ENCODE measurements around the gene NLGN1.
"Not testable (repeated sequence)": the region's sequence is repeated elsewhere in the genome, so short reads cannot be mapped to it uniquely, and the experiment has no call there.

NLGN1 gene

GRCh38 chr3:173371848-173372487 is 25.6 kb upstream of the NLGN1 start:
- no peaks in the 10 kb centered on the region for H3K79me1 ChIP-seq (ENCODE audit: low read length)
- H3K18ac ChIP-seq (ENCODE audit: low read length): no peak overlapping the region
- no peak overlapping the region for H4K8ac ChIP-seq (ENCODE audit: low read depth, low read length)
- no peaks in the 10 kb centered on the region for H3K27me3 ChIP-seq (ENCODE audit: insufficient read depth, low read length)
- no peak overlapping the region for H3K27ac ChIP-seq (ENCODE audit: low read depth, low read length)
- H4K91ac ChIP-seq (ENCODE audit: low read depth, low read length): no peak overlapping the region
- no peaks in the 10 kb centered on the region for H3K79me2 ChIP-seq (ENCODE audit: control insufficient read depth, insufficient read depth, low read length, poor library complexity)
- no peak overlapping the region for H3K9ac ChIP-seq (ENCODE audit: low read length)
- no peak overlapping the region for H3K14ac ChIP-seq (ENCODE audit: low read length)
- peak; percentile 6 to 61 for DNase-seq
- no CpG with 5 or more reads among the region's 3 CpGs for WGBS (ENCODE audit: extremely low coverage, insufficient coverage, insufficient read length)
- H3K23ac ChIP-seq (ENCODE audit: low read length): no peak overlapping the region
- no peak overlapping the region for H2BK12ac ChIP-seq (ENCODE audit: low read length)
- no peaks in the 10 kb centered on the region for H3K9me3 ChIP-seq (ENCODE audit: insufficient read depth, low read depth, low read length)
- no peaks in the 10 kb centered on the region for H3K4me1 ChIP-seq (ENCODE audit: control insufficient read depth in 1 of 2, insufficient read depth in 2 of 2, low read length in 2 of 2)
- no peak overlapping the region for H2BK120ac ChIP-seq (ENCODE audit: insufficient read depth, low read length, poor library complexity)
- no peak overlapping the region for H2AK5ac ChIP-seq (ENCODE audit: low read length)
- H3K4me3 ChIP-seq (ENCODE audit: low read depth, low read length): no peak overlapping the region
- no peak overlapping the region for H4K12ac ChIP-seq (ENCODE audit: low read depth, low read length)
- no peaks in the 10 kb centered on the region for H3K36me3 ChIP-seq (ENCODE audit: control insufficient read depth in 1 of 2, insufficient read depth in 2 of 2, low read length in 2 of 2)
- H2BK5ac ChIP-seq (ENCODE audit: low read depth, low read length, poor library complexity): no peak overlapping the region
- no peak overlapping the region for H3K4ac ChIP-seq (ENCODE audit: low read depth, low read length)
- H2AFZ ChIP-seq (ENCODE audit: insufficient read depth, low read length, poor library complexity): no peak overlapping the region
- no peak overlapping the region for H3K4me2 ChIP-seq (ENCODE audit: low read length)

DNA sequence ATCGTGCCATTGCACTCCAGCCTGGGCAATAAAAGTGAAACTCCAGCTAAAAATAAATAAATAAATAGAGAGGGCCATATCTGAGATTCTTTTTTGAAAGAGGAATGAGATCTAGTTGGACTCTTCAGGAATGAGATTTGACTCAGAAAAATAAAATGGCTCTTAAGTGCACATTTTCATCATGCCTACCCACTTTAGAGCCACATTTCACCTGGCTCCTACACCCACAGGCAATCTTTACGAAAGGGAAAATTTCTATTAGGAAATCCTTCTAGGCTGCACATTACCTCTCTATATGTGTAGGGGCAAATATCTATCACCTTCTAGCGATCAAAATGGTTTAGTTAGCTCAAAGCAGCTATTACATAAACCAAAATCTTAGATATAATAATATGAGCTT is 16.9 kb upstream of the NLGN1 start:
- Histone ChIP-seq H3K14ac (ENCODE audit: low read length) (no peak overlapping the region), H3K79me2 (ENCODE audit: control insufficient read depth, insufficient read depth, low read length, poor library complexity) (no peaks in the 10 kb centered on the region), H3K4me2 (ENCODE audit: low read length) (no peak overlapping the region), H2BK12ac (ENCODE audit: low read length) (no peak overlapping the region), H2AFZ (ENCODE audit: insufficient read depth, low read length, poor library complexity) (no peak overlapping the region), H4K12ac (ENCODE audit: low read depth, low read length) (no peak overlapping the region), H2BK5ac (ENCODE audit: low read depth, low read length, poor library complexity) (no peak overlapping the region), H3K79me1 (ENCODE audit: low read length) (no peaks in the 10 kb centered on the region), H2BK120ac (ENCODE audit: insufficient read depth, low read length, poor library complexity) (no peak overlapping the region), H3K27ac (ENCODE audit: low read depth, low read length) (no peak overlapping the region), H3K4me3 (ENCODE audit: low read depth, low read length) (no peak overlapping the region), H3K9ac (ENCODE audit: low read length) (no peak overlapping the region), H2AK5ac (ENCODE audit: low read length) (no peak overlapping the region), H3K4me1 (ENCODE audit: control insufficient read depth in 1 of 2, insufficient read depth in 2 of 2, low read length in 2 of 2) (no peaks in the 10 kb centered on the region), H4K8ac (ENCODE audit: low read depth, low read length) (no peak overlapping the region), H4K91ac (ENCODE audit: low read depth, low read length) (no peak overlapping the region), H3K18ac (ENCODE audit: low read length) (no peak overlapping the region), H3K9me3 (ENCODE audit: insufficient read depth, low read depth, low read length) (no peaks in the 10 kb centered on the region), H3K36me3 (ENCODE audit: control insufficient read depth in 1 of 2, insufficient read depth in 2 of 2, low read length in 2 of 2) (no peaks in the 10 kb centered on the region), H3K27me3 (ENCODE audit: insufficient read depth, low read length) (no peaks in the 10 kb centered on the region), H3K23ac (ENCODE audit: low read length) (no peak overlapping the region), H3K4ac (ENCODE audit: low read depth, low read length) (no peak overlapping the region)
- no CpG with 5 or more reads among the region's 3 CpGs for WGBS (ENCODE audit: extremely low coverage, insufficient coverage, insufficient read length)
- DNase-seq: peak; percentile 73 to 95

GRCh38 chr3:173381936-173382335 is 15.6 kb upstream of the NLGN1 start:
- H3K36me3 ChIP-seq (ENCODE audit: control insufficient read depth in 1 of 2, insufficient read depth in 2 of 2, low read length in 2 of 2); H4K12ac ChIP-seq (ENCODE audit: low read depth, low read length); H3K4me2 ChIP-seq (ENCODE audit: low read length); H3K4me1 ChIP-seq (ENCODE audit: control insufficient read depth in 1 of 2, insufficient read depth in 2 of 2, low read length in 2 of 2); H3K79me2 ChIP-seq (ENCODE audit: control insufficient read depth, insufficient read depth, low read length, poor library complexity); H2BK120ac ChIP-seq (ENCODE audit: insufficient read depth, low read length, poor library complexity); H2BK12ac ChIP-seq (ENCODE audit: low read length); H3K27ac ChIP-seq (ENCODE audit: low read depth, low read length); H3K4me3 ChIP-seq (ENCODE audit: low read depth, low read length); H3K14ac ChIP-seq (ENCODE audit: low read length); H2AK5ac ChIP-seq (ENCODE audit: low read length); H3K79me1 ChIP-seq (ENCODE audit: low read length); H3K4ac ChIP-seq (ENCODE audit: low read depth, low read length); H4K91ac ChIP-seq (ENCODE audit: low read depth, low read length); H3K27me3 ChIP-seq (ENCODE audit: insufficient read depth, low read length); H3K23ac ChIP-seq (ENCODE audit: low read length); H3K18ac ChIP-seq (ENCODE audit: low read length); H3K9ac ChIP-seq (ENCODE audit: low read length); H3K9me3 ChIP-seq (ENCODE audit: insufficient read depth, low read depth, low read length); H4K8ac ChIP-seq (ENCODE audit: low read depth, low read length); H2BK5ac ChIP-seq (ENCODE audit: low read depth, low read length, poor library complexity): not testable (repeated sequence)
- peak; percentile 63 to 66 for DNase-seq
- no CpG with 5 or more reads among the region's 5 CpGs for WGBS (ENCODE audit: extremely low coverage, insufficient coverage, insufficient read length)
- H2AFZ ChIP-seq (ENCODE audit: insufficient read depth, low read length, poor library complexity): peak overlapping the region; percentile 25

DNA sequence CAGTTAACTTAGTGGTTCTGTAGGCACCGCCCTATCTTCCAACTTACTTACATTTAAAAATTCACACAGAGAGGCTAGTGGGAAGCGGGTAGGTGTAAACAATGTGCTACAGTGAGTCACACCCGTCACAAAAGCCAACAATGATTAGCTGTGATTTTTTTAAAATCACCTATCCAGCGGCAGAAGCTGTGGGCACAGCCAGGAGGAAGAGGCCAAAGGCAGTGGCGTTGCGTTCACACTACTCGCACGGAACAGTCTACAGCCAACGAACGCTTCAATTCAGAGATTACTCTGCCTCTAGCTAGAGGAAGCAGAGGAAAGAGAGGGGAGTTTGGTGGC is 2.5 kb upstream of the NLGN1 start:
- no peak overlapping the region for H3K23ac ChIP-seq (ENCODE audit: low read length)
- H3K4ac ChIP-seq (ENCODE audit: low read depth, low read length): no peak overlapping the region
- no peak overlapping the region for H3K9ac ChIP-seq (ENCODE audit: low read length)
- H3K27me3 ChIP-seq (ENCODE audit: insufficient read depth, low read length): peaks cover 8% of the 10 kb centered on the region
- H4K12ac ChIP-seq (ENCODE audit: low read depth, low read length): no peak overlapping the region
- no CpG with 5 or more reads among the region's 10 CpGs for WGBS (ENCODE audit: extremely low coverage, insufficient coverage, insufficient read length)
- peak overlapping the region; percentile 97 for H3K4me2 ChIP-seq (ENCODE audit: low read length)
- H3K4me3 ChIP-seq (ENCODE audit: low read depth, low read length): peak overlapping the region; percentile 74
- no peak overlapping the region for H3K14ac ChIP-seq (ENCODE audit: low read length)
- no peak overlapping the region for H2BK120ac ChIP-seq (ENCODE audit: insufficient read depth, low read length, poor library complexity)
- H2BK5ac ChIP-seq (ENCODE audit: low read depth, low read length, poor library complexity): no peak overlapping the region
- no peaks in the 10 kb centered on the region for H3K79me1 ChIP-seq (ENCODE audit: low read length)
- H3K18ac ChIP-seq (ENCODE audit: low read length): no peak overlapping the region
- no peak overlapping the region for H2BK12ac ChIP-seq (ENCODE audit: low read length)
- H3K79me2 ChIP-seq (ENCODE audit: control insufficient read depth, insufficient read depth, low read length, poor library complexity): no peaks in the 10 kb centered on the region
- H3K36me3 ChIP-seq (ENCODE audit: control insufficient read depth in 1 of 2, insufficient read depth in 2 of 2, low read length in 2 of 2): no peaks in the 10 kb centered on the region
- H4K8ac ChIP-seq (ENCODE audit: low read depth, low read length): no peak overlapping the region
- H2AK5ac ChIP-seq (ENCODE audit: low read length): no peak overlapping the region
- H4K91ac ChIP-seq (ENCODE audit: low read depth, low read length): no peak overlapping the region
- peak overlapping the region; percentile 69 for H2AFZ ChIP-seq (ENCODE audit: insufficient read depth, low read length, poor library complexity)
- H3K4me1 ChIP-seq (ENCODE audit: control insufficient read depth in 1 of 2, insufficient read depth in 2 of 2, low read length in 2 of 2): peaks cover 2 to 7% of the 10 kb centered on the region in 2 experiments
- peak; percentile 68 to 77 for DNase-seq
- H3K9me3 ChIP-seq (ENCODE audit: insufficient read depth, low read depth, low read length): no peaks in the 10 kb centered on the region
- no peak overlapping the region for H3K27ac ChIP-seq (ENCODE audit: low read depth, low read length)
